GM12864 (cell line): ENCODE measurements around the gene LRP10.

Source experiments
- DNase-seq: peaks from one replicate; pipeline ENCODE4 v3.0.0-alpha.2; 2011; ENCODE audit warnings: low read depth
- H3K4me3 ChIP-seq: 2 replicates; pipeline ENCODE4 v1.5.1; 2011; ENCODE audit warnings: mild to moderate bottlenecking, low read depth, low read length, control low read depth
- CTCF ChIP-seq: IDR thresholded peaks from 2 replicates; pipeline ENCODE4 v1.5.1; 2011; ENCODE audit warnings: low read depth, mild to moderate bottlenecking, moderate library complexity, low read length, control low read depth, inconsistent platforms; ENCODE audit errors: missing control alignments

Gene LRP10

DNA sequence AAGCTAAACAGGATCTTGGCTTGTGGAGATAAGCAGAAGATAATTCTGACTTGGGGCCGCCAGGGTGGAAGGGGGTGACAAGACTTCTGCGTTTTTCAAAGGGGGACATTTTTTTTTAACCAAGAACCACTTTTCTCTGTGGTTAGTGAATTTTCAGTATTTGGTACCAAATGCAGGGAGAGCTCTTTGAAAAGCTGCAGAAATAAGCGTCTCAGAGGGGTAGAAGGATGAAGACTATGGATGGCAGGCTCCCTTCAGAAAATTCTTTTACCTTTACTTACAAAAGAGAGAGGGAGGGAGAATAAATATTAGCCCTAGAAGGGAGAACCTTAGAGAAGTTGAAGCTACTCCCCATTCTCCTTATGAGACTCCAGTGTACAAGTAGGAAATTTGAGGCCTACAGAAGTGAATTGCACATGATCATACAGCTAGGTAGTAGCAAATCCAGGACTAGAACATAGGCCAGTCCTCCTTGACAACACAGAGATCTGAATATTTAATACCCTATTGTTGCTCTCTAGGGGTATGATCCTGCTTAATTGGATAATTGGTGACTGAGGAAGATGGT, 41.0 kb upstream of the LRP10 start:
- DNase-seq = no peak
- peak overlapping the region; percentile 78 for H3K4me3 ChIP-seq
- TF ChIP-seq CTCF = no peak

- H3K4me3 ChIP-seq = no peak overlapping the region
- no peak for DNase-seq
- no peak for TF ChIP-seq CTCF
Measured at GRCh38 chr14:22835505-22835904, 36.0 kb upstream of the LRP10 start.

GRCh38 chr14:22836301-22837113, 35.0 kb upstream of the LRP10 start, which contains the start of gene MMP14:
Gene MMP14, plus strand, starts transcription at chr14:22836585. Its CDS starts 233 bp downstream, at chr14:22836818.
- H3K4me3 ChIP-seq = no peak within 1 kb of the TSS

GRCh38 chr14:22837114-22837749, 34.3 kb upstream of the LRP10 start:
- no peak for TF ChIP-seq CTCF
- no peak for DNase-seq
- no peak overlapping the region for H3K4me3 ChIP-seq

More at GRCh38 chr14:22836301-22837113, 35.0 kb upstream of the LRP10 start, which contains the start of gene MMP14:
- TF ChIP-seq CTCF = no peak
- DNase-seq = no peak

DNA sequence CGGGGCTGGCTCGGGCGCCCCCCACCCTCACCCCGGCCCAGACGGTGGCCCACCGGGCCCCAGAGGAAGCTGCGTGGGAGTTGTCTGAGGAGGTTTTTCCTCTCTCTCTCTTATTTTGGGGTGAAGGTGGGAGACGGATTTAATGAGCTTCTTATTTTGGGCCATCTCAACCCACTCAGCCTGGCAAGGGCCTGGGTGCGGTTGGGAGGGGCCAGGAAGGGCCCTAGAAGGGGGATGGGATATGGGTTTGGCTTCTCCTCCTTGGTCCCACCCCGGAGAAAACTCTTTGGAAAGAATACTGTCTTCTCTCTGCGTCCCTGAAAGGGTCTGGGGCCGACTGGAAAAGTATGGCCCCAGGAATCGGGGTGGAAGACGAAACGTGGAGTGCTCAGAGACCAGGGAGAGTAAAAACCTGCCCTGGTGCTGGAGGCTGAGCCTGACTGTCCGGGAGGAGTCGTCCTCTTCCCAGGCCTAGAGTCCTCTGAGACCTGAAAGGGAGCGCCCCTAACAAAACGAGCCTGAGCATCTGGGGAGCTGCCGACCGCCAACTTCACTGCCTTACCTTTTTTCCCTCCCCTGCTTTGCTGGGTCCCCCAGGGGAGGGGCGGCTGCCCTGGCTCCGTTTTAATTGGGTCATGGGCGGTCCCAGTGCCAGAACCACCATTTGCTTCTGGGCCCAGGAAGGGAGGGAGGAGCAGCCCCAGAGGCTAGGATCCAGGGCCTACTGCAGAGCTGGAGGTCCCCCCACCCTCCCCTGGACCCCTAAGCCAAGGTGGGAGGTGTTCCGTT, 33.6 kb upstream of the LRP10 start:
- H3K4me3 ChIP-seq = no peak overlapping the region
- no peak for TF ChIP-seq CTCF
- DNase-seq = no peak

GRCh38 chr14:22838631-22839041, 32.9 kb upstream of the LRP10 start:
- no peak for TF ChIP-seq CTCF
- no peak overlapping the region for H3K4me3 ChIP-seq
- DNase-seq = no peak
